ENCODE data around the gene AQP12B. TPM values are rescaled to one million over a fixed set of nuclear protein-coding genes. Genes with fewer than 3 reads are reported as not detected.

Gene AQP12B
- total RNA-seq, 1 donor from 2014 or later = not detected

DNA sequence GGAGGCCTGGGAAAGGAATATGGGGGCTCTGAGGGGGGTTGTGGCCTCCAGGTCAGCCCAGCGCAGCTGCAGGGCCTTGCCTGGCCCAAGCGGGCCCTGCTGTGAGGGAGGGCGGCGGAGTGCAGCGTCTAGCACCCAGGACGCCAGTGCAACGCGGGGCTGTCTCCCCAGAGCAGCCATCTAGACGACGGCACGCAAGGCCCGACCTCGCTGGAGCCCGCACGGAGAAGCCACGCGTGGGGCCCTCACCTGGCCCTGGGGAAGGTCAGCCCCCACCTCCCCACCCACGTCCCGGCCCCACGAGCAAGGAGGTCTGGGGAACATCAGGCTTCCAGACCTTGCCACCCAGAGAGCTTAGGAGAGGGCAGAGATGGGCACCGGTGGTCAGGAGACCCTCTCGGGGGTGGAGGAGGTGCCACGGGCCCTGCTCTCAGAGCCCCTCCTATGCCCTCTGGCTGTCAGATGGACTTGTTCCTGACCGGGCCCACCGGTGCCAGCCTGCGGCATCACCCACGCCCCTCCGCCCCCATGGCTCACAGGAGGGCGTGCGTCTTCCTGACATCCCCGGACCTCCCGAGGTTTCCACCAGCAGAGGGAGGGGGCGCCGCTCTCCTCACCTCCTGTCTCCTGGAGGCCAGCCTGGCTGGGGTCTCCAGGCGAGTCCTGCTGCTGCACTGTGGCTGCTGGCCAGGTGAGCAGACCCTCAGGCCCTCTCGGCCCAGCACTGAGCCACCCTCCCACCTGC, 40.5 kb downstream of the AQP12B start:
- no peak for DNase-seq (ENCODE audit: low spot score)
- H3K27me3 Mint-ChIP-seq (ENCODE audit: unreplicated experiment) = peaks cover 18% of the 10 kb centered on the region
- H3K4me3 Mint-ChIP-seq (ENCODE audit: unreplicated experiment) = no peak overlapping the region
- no peaks in the 10 kb centered on the region for H3K9me3 Mint-ChIP-seq (ENCODE audit: unreplicated experiment)
- H3K36me3 Mint-ChIP-seq (ENCODE audit: low read depth, unreplicated experiment) = peaks cover 5% of the 10 kb centered on the region
- peaks cover 4% of the 10 kb centered on the region for H3K4me1 Mint-ChIP-seq (ENCODE audit: unreplicated experiment)
- TF ChIP-seq, protein P1, sequence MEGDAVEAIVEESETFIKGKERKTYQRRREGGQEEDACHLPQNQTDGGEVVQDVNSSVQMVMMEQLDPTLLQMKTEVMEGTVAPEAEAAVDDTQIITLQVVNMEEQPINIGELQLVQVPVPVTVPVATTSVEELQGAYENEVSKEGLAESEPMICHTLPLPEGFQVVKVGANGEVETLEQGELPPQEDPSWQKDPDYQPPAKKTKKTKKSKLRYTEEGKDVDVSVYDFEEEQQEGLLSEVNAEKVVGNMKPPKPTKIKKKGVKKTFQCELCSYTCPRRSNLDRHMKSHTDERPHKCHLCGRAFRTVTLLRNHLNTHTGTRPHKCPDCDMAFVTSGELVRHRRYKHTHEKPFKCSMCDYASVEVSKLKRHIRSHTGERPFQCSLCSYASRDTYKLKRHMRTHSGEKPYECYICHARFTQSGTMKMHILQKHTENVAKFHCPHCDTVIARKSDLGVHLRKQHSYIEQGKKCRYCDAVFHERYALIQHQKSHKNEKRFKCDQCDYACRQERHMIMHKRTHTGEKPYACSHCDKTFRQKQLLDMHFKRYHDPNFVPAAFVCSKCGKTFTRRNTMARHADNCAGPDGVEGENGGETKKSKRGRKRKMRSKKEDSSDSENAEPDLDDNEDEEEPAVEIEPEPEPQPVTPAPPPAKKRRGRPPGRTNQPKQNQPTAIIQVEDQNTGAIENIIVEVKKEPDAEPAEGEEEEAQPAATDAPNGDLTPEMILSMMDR (IDR thresholded peaks at IDR 0.05; ENCODE audit: unreplicated experiment) = no peak
- no peak overlapping the region for H3K27ac Mint-ChIP-seq (ENCODE audit: unreplicated experiment)

GRCh38 chr2:240640939-240641338, 41.7 kb downstream of the AQP12B start:
- Mint-ChIP-seq H3K36me3 (ENCODE audit: low read depth, unreplicated experiment) (peaks cover 5% of the 10 kb centered on the region), H3K27ac (ENCODE audit: unreplicated experiment) (no peak overlapping the region), H3K4me3 (ENCODE audit: unreplicated experiment) (no peak overlapping the region), H3K9me3 (ENCODE audit: unreplicated experiment) (no peaks in the 10 kb centered on the region), H3K27me3 (ENCODE audit: unreplicated experiment) (peaks cover 18% of the 10 kb centered on the region), H3K4me1 (ENCODE audit: unreplicated experiment) (no peaks in the 10 kb centered on the region)
- no peak for DNase-seq (ENCODE audit: low spot score)
- TF ChIP-seq, protein P1 (IDR thresholded peaks at IDR 0.05; ENCODE audit: unreplicated experiment) = no peak

GRCh38 chr2:240639566-240639965, 43.1 kb downstream of the AQP12B start:
- DNase-seq (ENCODE audit: low spot score) = no peak
- Mint-ChIP-seq H3K27me3 (ENCODE audit: unreplicated experiment) (peaks cover 16% of the 10 kb centered on the region), H3K36me3 (ENCODE audit: low read depth, unreplicated experiment) (peaks cover 5% of the 10 kb centered on the region), H3K9me3 (ENCODE audit: unreplicated experiment) (no peaks in the 10 kb centered on the region), H3K4me3 (ENCODE audit: unreplicated experiment) (no peak overlapping the region), H3K4me1 (ENCODE audit: unreplicated experiment) (no peaks in the 10 kb centered on the region), H3K27ac (ENCODE audit: unreplicated experiment) (no peak overlapping the region)
- TF ChIP-seq, protein P1 (IDR thresholded peaks at IDR 0.05; ENCODE audit: unreplicated experiment) = no peak

DNA sequence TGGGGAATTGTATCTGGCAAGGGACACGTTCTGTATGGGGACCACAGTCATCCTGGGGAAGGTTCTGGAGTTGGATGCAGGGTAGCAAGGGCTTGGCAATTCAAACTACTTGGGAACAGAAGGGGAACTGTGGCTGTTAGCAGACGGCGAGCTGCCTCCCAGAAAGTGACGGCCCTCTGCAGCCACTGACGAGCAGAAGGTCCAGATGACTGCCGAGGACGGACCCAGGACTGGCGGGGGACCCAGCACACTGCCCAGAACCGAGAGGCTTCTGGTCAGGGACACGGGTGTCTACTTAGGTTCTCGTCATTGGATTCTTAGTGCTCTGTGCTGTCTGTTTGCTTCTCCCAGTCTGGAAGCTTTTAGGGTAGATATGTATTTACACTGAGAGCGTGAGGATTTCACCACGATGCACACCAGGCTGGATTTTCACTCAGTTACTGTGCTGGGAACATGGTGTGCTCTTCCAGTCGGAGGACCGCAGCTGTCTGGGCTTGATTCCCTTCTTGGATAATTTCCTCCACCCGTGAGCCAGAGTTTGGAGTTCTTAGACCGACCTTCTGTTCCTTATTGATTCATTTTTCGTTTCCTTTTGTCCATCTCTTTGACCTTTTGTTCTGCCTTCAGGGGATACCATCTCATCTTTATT, 44.0 kb downstream of the AQP12B start:
- H3K4me1 Mint-ChIP-seq (ENCODE audit: unreplicated experiment) = no peaks in the 10 kb centered on the region
- peak overlapping the region; percentile 19 for H3K27ac Mint-ChIP-seq (ENCODE audit: unreplicated experiment)
- peaks cover 16% of the 10 kb centered on the region for H3K27me3 Mint-ChIP-seq (ENCODE audit: unreplicated experiment)
- H3K4me3 Mint-ChIP-seq (ENCODE audit: unreplicated experiment) = no peak overlapping the region
- H3K36me3 Mint-ChIP-seq (ENCODE audit: low read depth, unreplicated experiment) = peaks cover 5% of the 10 kb centered on the region
- no peaks in the 10 kb centered on the region for H3K9me3 Mint-ChIP-seq (ENCODE audit: unreplicated experiment)
- TF ChIP-seq, protein P1 (IDR thresholded peaks at IDR 0.05; ENCODE audit: unreplicated experiment) = no peak
- DNase-seq (ENCODE audit: low spot score) = no peak

DNA sequence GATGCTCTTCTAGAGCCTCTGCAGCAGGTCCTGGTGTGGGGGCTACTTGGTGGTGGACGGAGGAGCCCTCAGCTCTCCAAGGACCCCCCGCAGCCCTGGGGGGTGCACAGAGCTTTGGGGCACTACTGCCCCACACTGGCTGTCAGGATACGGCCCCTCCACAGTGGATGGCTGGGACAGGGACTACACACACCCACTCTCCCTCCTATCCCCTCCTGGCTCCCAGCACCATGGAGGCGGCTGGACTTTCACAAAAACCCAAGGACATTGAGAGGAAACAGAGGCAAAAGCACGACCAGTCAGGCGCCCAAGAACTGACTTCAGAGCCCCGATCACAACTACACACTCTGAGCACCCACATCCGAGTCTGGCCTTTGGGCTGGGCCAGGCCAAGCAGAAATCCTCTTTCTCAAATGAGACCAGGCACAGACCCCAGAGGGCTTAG, 44.8 kb downstream of the AQP12B start:
- Mint-ChIP-seq H3K36me3 (ENCODE audit: low read depth, unreplicated experiment) (peaks cover 9% of the 10 kb centered on the region), H3K4me3 (ENCODE audit: unreplicated experiment) (peak overlapping the region; percentile 10), H3K27me3 (ENCODE audit: unreplicated experiment) (peaks cover 17% of the 10 kb centered on the region), H3K27ac (ENCODE audit: unreplicated experiment) (no peak overlapping the region), H3K4me1 (ENCODE audit: unreplicated experiment) (no peaks in the 10 kb centered on the region), H3K9me3 (ENCODE audit: unreplicated experiment) (peaks cover 6% of the 10 kb centered on the region)
- DNase-seq (ENCODE audit: low spot score) = no peak
- TF ChIP-seq, protein P1 (IDR thresholded peaks at IDR 0.05; ENCODE audit: unreplicated experiment) = no peak

All from endothelial cell (in vitro differentiated cells).